IPS-20b (cell line): Measurements from ENCODE around the gene DCX.
A peak's percentile ranks its signal among the peaks of the same experiment; 100 is the strongest.

Experiments used
- H3K27ac ChIP-seq: one replicate; pipeline ENCODE4 v1.5.1; 2013; ENCODE audit warnings: low read length
- H3K27me3 ChIP-seq: 2 replicates; pipeline ENCODE4 v1.6.1; 2013; ENCODE audit warnings: mild to moderate bottlenecking, low read length, inconsistent platforms; ENCODE audit not compliant: insufficient read depth
- H3K36me3 ChIP-seq: 2 replicates; pipeline ENCODE4 v1.6.1; 2013; ENCODE audit warnings: low read depth, mild to moderate bottlenecking, inconsistent platforms, low read length, moderate library complexity; ENCODE audit not compliant: insufficient read depth
- H3K4me1 ChIP-seq: 2 replicates; pipeline ENCODE4 v1.6.1; 2013; ENCODE audit warnings: mild to moderate bottlenecking, control low read depth, inconsistent platforms, low read length, moderate library complexity; ENCODE audit not compliant: insufficient read depth
- H3K4me3 ChIP-seq: 2 replicates; pipeline ENCODE4 v1.5.1; 2013; ENCODE audit warnings: mild to moderate bottlenecking, low read length, inconsistent platforms
- H3K9ac ChIP-seq: 2 replicates; pipeline ENCODE4 v1.6.1; 2013; ENCODE audit warnings: low read depth, mild to moderate bottlenecking, inconsistent platforms, low read length, moderate library complexity
- H3K9me3 ChIP-seq: 2 replicates; pipeline ENCODE4 v1.6.1; 2013; ENCODE audit warnings: mild to moderate bottlenecking, low read depth, low read length, inconsistent platforms; ENCODE audit not compliant: insufficient read depth

The DCX gene

DNA sequence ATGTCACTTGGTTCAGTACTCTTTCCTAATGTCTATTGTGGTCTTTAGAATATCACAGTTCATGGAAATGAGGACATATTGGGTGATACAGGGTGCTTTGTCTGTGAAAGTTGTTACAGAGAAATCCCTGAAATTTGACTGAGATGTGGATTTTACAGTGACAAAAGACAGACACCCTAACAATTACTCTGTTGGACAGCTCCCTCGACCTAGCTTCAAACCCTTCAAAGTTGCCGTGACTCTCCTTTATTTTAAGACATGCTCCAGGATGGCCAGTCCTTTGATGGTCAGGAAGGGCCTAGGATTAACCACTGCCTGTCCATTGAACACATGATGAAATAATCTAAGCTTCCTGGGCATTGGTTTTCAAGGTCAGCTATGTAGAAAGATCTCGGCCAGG, 4.0 kb downstream of the DCX start:
- no peaks in the 10 kb centered on the region for H3K36me3 ChIP-seq
- H3K27ac ChIP-seq = no peak overlapping the region
- no peak overlapping the region for H3K9ac ChIP-seq
- H3K9me3 ChIP-seq = no peaks in the 10 kb centered on the region
- no peaks in the 10 kb centered on the region for H3K27me3 ChIP-seq
- H3K4me1 ChIP-seq = peaks cover 10% of the 10 kb centered on the region; the same call in 1 of the 2 replicates
- no peak overlapping the region for H3K4me3 ChIP-seq

DNA sequence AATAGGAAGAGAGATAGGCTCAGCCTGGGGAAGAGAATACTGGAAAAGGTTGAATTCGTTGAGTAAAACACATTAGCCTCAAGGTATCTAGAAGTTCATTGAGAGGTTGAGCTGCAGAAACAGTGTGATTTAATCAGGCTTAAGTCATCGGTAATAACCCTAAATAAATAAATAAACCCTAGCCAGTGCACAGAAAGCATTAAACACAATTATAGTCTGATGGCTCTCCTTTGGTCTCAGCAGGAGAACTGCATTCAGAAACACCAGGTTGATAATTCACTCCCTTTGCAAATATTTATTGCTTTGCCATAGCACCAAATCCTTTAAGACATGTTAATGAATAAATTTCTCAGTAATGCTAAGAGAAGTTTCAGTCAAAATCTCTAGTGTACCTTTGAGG, 9.6 kb downstream of the DCX start:
- H3K4me1 ChIP-seq = no peaks in the 10 kb centered on the region
- no peak overlapping the region for H3K9ac ChIP-seq
- H3K36me3 ChIP-seq = no peaks in the 10 kb centered on the region
- no peaks in the 10 kb centered on the region for H3K9me3 ChIP-seq
- H3K27me3 ChIP-seq = no peaks in the 10 kb centered on the region
- no peak overlapping the region for H3K27ac ChIP-seq
- H3K4me3 ChIP-seq = no peak overlapping the region

DNA sequence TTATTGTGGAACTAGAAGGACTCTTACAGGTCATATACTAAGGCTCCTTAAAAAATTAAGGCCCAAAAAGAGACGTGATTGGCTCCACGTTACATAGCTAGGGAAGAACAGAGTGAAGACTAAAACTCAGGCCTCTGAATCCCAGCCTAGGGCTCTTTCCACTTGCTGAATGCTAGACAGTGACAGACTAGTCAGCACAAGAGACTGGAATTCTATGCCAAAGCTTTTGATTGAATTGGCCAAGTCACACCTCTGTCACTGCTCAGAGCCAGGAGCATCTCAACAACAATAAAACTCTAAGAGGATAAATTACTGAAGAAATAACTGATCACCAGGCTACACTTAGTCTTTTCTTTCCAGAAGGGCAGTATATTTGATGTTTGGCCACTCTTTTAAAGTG, 16.8 kb downstream of the DCX start:
- Histone ChIP-seq H3K4me1 (no peaks in the 10 kb centered on the region), H3K27ac (no peak overlapping the region), H3K36me3 (no peaks in the 10 kb centered on the region), H3K9me3 (no peaks in the 10 kb centered on the region), H3K27me3 (no peaks in the 10 kb centered on the region), H3K4me3 (no peak overlapping the region), H3K9ac (no peak overlapping the region)

DNA sequence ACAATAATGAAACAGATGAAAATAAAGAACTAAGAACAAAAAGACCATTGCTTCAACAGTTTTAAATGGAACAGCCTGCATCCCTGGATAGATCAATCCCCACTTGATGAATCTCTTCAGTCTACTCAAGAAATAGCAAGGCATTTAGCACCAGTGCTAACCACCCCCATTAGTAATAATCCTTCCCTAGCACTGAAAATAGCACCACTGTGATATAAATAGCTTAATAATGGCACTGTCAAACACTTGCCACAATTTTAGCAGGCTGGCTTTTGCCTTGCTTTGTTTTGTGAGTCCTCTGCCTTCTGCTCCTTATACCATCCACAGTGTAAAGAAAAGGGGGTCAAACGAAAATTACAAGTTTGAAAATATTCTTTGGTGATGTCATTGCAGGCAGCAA, 17.4 kb downstream of the DCX start:
- no peak overlapping the region for H3K4me3 ChIP-seq
- H3K9ac ChIP-seq = no peak overlapping the region
- H3K4me1 ChIP-seq = no peaks in the 10 kb centered on the region
- no peaks in the 10 kb centered on the region for H3K9me3 ChIP-seq
- H3K27ac ChIP-seq = no peak overlapping the region
- no peaks in the 10 kb centered on the region for H3K36me3 ChIP-seq
- H3K27me3 ChIP-seq = no peaks in the 10 kb centered on the region

DNA sequence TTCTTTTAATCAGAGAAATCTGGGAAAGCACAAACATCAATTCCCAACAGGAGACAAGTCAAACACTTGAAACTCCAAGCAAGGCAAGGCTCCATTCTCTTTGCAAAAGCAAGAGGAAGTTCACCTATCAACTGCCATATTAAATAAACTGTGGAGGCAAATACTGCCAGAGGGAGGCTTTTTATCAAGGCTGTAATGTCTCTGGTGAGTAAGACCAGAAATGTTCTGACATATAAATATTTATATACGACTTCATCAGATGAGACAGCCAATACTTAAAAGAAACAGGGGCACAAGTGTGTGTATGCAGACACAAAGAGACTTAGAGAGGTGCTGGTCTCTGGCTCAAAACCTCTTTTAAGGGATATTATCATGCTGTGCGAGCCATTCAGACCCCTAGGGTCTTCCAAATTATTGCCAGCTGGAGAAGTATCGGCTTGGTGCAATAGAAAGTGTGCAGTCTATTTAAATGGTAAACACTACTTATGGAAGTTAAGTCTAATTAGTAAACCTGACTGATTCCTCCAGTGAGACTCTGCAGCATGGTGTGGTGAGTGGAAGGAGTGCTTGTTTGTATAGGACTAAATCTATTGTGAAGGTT, 24.4 kb downstream of the DCX start:
- Histone ChIP-seq H3K4me3 (no peak overlapping the region), H3K27me3 (no peaks in the 10 kb centered on the region), H3K36me3 (no peaks in the 10 kb centered on the region), H3K9ac (no peak overlapping the region), H3K4me1 (no peaks in the 10 kb centered on the region; the same call in 1 of the 2 replicates), H3K9me3 (no peaks in the 10 kb centered on the region), H3K27ac (no peak overlapping the region)

DNA sequence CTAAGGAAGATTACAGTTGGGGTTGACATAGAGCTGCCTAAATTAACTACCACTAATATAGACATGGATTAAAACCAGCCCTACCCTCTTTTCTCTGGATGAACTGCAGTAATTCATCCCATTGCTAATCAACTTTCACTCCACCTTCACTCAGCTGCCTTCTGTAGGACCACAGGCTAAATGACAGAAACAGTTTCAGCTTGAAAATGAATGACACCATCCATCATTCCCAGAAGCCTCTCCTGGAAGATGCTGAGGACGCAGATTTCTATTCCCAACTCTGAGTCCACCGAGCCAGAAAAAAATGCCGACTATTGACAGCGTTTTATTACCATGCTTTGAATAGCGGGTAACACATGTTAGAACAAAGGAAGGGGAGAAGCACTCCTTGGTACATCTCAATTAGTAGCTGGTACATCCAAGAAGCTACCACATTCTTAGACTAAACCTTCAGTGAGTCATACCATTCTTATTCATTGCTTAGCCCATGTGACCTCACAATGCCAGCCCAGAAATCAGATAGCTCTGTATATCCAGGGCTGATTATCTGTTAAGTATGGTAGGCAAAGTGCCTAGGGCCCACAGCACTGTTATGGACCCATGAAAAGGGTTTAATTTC, 25.3 kb downstream of the DCX start:
- H3K4me1 ChIP-seq = no peaks in the 10 kb centered on the region; the same call in 1 of the 2 replicates
- no peaks in the 10 kb centered on the region for H3K27me3 ChIP-seq
- H3K36me3 ChIP-seq = no peaks in the 10 kb centered on the region
- H3K27ac ChIP-seq = no peak overlapping the region
- H3K4me3 ChIP-seq = no peak overlapping the region
- no peak overlapping the region for H3K9ac ChIP-seq
- H3K9me3 ChIP-seq = no peaks in the 10 kb centered on the region

DNA sequence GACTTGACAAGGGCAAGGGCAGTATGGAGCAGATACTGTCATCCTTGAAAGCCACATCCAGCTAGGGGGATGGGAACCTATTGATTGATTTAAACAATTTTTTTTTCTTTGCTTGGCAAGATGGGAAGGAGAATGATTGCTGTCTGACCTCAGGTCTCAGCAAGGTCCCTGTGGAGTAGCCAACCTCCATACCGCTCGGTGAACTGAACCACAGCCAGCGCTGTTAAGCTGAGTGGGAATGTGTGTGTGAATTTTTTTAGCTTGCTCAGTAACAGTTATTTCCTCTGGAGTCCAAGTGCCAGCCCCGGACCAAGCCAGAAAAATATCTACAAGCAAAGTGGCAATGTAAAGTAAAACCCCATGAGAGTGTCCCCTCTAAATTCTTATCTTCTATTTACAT, 25.9 kb downstream of the DCX start:
- no peaks in the 10 kb centered on the region for H3K9me3 ChIP-seq
- no peaks in the 10 kb centered on the region for H3K36me3 ChIP-seq
- H3K4me1 ChIP-seq = no peaks in the 10 kb centered on the region; the same call in 1 of the 2 replicates
- no peak overlapping the region for H3K4me3 ChIP-seq
- H3K27ac ChIP-seq = no peak overlapping the region
- no peak overlapping the region for H3K9ac ChIP-seq
- no peaks in the 10 kb centered on the region for H3K27me3 ChIP-seq

DNA sequence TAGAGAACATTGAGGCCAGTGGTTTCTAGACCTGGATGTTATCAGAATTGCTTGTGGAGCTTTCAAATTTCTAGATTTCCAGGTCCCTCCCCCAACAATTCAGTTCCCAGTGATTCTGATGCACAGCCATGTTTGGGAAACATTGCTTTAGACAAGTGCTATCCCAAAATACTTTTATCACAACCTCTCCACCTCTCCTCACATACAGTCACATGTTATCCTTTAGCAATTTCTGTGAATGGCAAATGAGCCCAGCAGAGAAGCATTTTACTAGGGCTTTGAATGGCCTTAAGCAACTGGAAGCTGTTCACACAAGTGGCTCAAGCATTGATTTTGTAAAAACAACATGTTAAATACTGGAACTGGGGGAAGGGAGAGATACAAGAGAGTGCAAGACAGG, 29.7 kb downstream of the DCX start:
- no peak overlapping the region for H3K9ac ChIP-seq
- H3K4me3 ChIP-seq = no peak overlapping the region
- no peaks in the 10 kb centered on the region for H3K27me3 ChIP-seq
- H3K27ac ChIP-seq = no peak overlapping the region
- no peaks in the 10 kb centered on the region for H3K4me1 ChIP-seq
- H3K9me3 ChIP-seq = no peaks in the 10 kb centered on the region
- no peaks in the 10 kb centered on the region for H3K36me3 ChIP-seq

DNA sequence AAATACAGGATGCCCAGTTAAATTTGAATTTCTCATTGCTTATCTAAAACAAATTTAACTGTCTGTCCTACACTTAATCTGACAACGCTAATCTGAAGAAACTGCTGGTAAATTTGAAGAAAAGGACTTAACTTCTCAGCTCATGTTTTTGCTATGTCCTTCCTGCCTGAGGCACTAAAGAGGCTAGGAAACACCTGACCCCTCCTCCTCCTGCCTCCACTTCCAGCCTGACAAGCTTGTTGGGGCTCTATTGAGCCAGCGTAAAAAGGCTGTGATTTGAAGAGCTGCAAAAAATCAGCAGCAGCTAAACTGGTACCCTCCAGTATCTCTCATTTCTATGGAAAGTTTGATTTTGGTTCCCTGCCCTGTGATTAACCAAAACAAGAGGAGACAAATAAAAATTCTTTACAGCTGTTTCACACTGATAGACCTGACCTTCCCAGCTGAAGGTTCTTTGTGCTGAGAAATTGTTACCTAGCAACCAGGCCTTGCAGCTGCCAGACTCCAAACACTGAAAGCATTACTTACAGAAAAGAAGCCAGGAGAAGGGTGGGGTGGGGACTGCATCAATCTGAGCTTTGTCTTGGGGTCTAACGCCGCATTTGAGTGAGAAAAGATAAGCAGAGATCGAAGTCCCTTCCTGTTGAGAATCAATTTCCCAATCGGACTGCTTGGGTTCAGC, 35.0 kb downstream of the DCX start:
- H3K36me3 ChIP-seq = no peaks in the 10 kb centered on the region
- no peaks in the 10 kb centered on the region for H3K27me3 ChIP-seq
- H3K27ac ChIP-seq = no peak overlapping the region
- no peak overlapping the region for H3K9ac ChIP-seq
- H3K9me3 ChIP-seq = no peaks in the 10 kb centered on the region
- H3K4me3 ChIP-seq = peak overlapping the region; percentile 33; the same call in 1 of the 2 replicates
- peaks cover 7% of the 10 kb centered on the region; the same call in 1 of the 2 replicates for H3K4me1 ChIP-seq

DNA sequence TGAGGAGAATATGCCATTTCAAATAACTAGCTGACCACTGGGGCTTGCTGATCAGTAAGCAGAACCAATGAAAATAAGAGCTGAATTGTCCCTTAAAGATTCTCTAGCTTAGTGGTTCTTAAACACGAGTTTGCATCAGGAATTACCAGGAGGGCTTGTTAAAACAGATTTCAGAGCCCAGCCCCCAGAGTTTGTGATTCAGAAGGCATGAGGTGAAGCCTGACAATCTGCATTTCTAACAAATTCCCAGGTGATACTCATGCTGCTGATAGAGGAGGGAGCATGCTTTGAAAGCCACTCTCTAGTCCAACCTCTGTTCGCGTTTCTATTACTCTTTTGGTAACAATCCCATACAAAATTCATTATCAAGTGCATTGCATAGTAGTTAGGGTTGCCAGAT, 35.5 kb downstream of the DCX start:
- Histone ChIP-seq H3K9ac (no peak overlapping the region), H3K4me3 (no peak overlapping the region), H3K27ac (no peak overlapping the region), H3K27me3 (no peaks in the 10 kb centered on the region), H3K4me1 (peaks cover 7% of the 10 kb centered on the region; the same call in 1 of the 2 replicates), H3K9me3 (no peaks in the 10 kb centered on the region), H3K36me3 (no peaks in the 10 kb centered on the region)

DNA sequence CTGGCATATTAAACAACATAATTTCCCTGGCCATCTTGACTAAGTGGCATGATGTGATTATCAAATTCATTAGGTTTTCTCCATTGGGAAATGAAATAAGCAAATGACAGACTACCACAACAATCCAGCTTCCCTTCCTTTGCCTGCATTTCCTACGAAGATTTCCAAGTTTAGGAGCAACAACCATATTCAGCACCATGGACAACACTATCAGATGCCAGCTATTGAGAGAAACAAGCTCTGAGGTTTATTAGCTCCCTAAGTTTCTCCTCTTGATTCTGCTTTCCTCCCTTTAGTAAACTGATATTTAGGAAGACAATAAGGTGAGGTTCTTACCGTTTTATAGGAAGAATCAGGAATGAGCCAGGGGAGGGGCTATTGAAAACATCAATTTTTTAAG, 36.2 kb downstream of the DCX start:
- Histone ChIP-seq H3K9ac (no peak overlapping the region), H3K36me3 (no peaks in the 10 kb centered on the region), H3K27me3 (no peaks in the 10 kb centered on the region), H3K4me1 (peaks cover 7% of the 10 kb centered on the region; the same call in 1 of the 2 replicates), H3K9me3 (no peaks in the 10 kb centered on the region), H3K27ac (no peak overlapping the region), H3K4me3 (no peak overlapping the region)

DNA sequence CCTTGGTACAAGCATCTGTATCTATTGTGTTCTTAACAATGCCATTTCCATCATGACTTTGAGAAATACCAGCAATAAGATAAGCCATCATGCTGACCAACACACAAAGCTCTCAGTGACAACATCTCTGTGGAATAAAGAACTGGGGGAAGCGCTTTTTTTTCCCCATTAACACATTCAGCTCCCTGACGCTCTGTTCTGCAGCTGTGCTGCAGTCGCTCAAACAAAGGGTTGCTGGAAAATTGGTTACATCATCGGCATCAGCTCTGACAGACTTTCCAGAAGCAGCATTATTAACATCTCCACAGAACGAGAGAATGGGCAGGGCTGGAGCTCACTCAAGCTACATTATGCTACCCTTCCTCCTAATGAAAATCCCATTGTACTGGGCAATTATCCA, 39.9 kb downstream of the DCX start:
- H3K4me1 ChIP-seq = peaks cover 11% of the 10 kb centered on the region; the same call in 1 of the 2 replicates
- H3K27me3 ChIP-seq = no peaks in the 10 kb centered on the region
- no peak overlapping the region for H3K4me3 ChIP-seq
- H3K36me3 ChIP-seq = no peaks in the 10 kb centered on the region
- no peak overlapping the region for H3K27ac ChIP-seq
- no peaks in the 10 kb centered on the region for H3K9me3 ChIP-seq
- no peak overlapping the region for H3K9ac ChIP-seq
